Spleen (tissue), 11 donors: ENCODE data around the gene NFATC2IP. TPM values are rescaled to one million over a fixed set of nuclear protein-coding genes. Genes with fewer than 3 reads are reported as not detected.

Experiments
- DNase-seq: peaks from one replicate; pipeline ENCODE4 v3.0.0-alpha.2; 2020
- H3K27ac ChIP-seq, 8 donors: fragments of 200-600 bp; sonication (generic) in 7 of 8; 1 replicate in 4 of 8; 2 replicates in 4 of 8; pipeline versions ENCODE4 v1.5.0 to v1.8.0; 2016 to 2021; ENCODE audit warnings: inconsistent platforms in 4 of 8, mild to moderate bottlenecking in 4 of 8, moderate library complexity in 1 of 8
- H3K27me3 ChIP-seq, 7 donors: fragments of 200-600 bp; sonication (generic) in 6 of 7; replicated peaks in 1 of 7; 1 replicate in 4 of 7; 2 replicates in 3 of 7; pipeline versions ENCODE4 v1.5.0 to v1.8.0; 2016 to 2021; ENCODE audit warnings: inconsistent platforms in 3 of 7, mild to moderate bottlenecking in 1 of 7
- H3K36me3 ChIP-seq, 6 donors: fragments of 200-600 bp; sonication (generic) in 5 of 6; 1 replicate in 4 of 6; 2 replicates in 2 of 6; pipeline versions ENCODE4 v1.5.0 to v1.8.0; 2016 to 2021; ENCODE audit warnings: inconsistent platforms in 2 of 6
- H3K4me1 ChIP-seq, 6 donors: fragments of 200-600 bp; sonication (generic) in 5 of 6; 1 replicate in 3 of 6; 2 replicates in 3 of 6; pipeline versions ENCODE4 v1.5.0 to v1.8.0; 2016 to 2021; ENCODE audit warnings: inconsistent platforms in 3 of 6
- H3K4me3 ChIP-seq, 8 donors: fragments of 200-600 bp; sonication (generic) in 7 of 8; 1 replicate in 4 of 8; 2 replicates in 4 of 8; pipeline versions ENCODE4 v1.5.0 to v1.8.0; 2016 to 2021; ENCODE audit warnings: inconsistent platforms in 4 of 8, mild to moderate bottlenecking in 4 of 8, moderate library complexity in 2 of 8
- H3K9me3 ChIP-seq, 8 donors: fragments of 200-600 bp; sonication (generic) in 7 of 8; 1 replicate in 4 of 8; 2 replicates in 4 of 8; pipeline versions ENCODE4 v1.5.0 to v1.8.0; 2016 to 2021; ENCODE audit warnings: inconsistent platforms in 4 of 8
- CTCF ChIP-seq, 11 experiments: fragments of 200-600 bp in 7 of 11; fragments of 450-650 bp in 4 of 11; sonication (generic) in 4 of 11; IDR thresholded peaks in 8 of 11; conservative IDR thresholded peaks in 3 of 11; 1 replicate in 7 of 11; 2 replicates in 4 of 11; pipeline versions ENCODE4 v1.4.0 to v1.8.0; 2016 to 2021; ENCODE audit warnings: antibody characterized with exemption in 11 of 11, inconsistent platforms in 4 of 11, mild to moderate bottlenecking in 1 of 11
- POLR2A ChIP-seq, 3 donors: fragments of 450-650 bp; IDR thresholded peaks; one replicate each; pipeline ENCODE4 v1.5.1; 2017; ENCODE audit warnings: antibody characterized with exemption in 3 of 3, mild to moderate bottlenecking in 1 of 3
- POLR2AphosphoS5 ChIP-seq, 3 donors: sonication (generic); formaldehyde crosslinking; IDR thresholded peaks; one replicate each; pipeline ENCODE4 v1.5.1; 2017; ENCODE audit warnings: antibody characterized with exemption in 3 of 3
- WGBS, 5 donors: extraction: QIAGEN DNeasy Blood & Tissue Kit in 3 of 5; methylation state at CpG; one replicate each; pipeline versions ENCODE4 v1.1.5 to v1.1.7; 2013 to 2018; 5-methylcytosine and 5-hydroxymethylcytosine counted together
- intact Hi-C: fragments of 100-400 bp; cut with DNase I; formaldehyde crosslinking; loops from one replicate; pipeline ENCODE4 v1.15.0; 2023; ENCODE audit warnings: low total_unique reads
- polyA plus RNA-seq, 3 donors: library from polyadenylated mRNA; stranded (reverse); fragments of 200-250 nt; gene quantifications; one replicate each; pipeline ENCODE4 v1.2.1, GENCODE V29; 2013
- total RNA-seq, 7 donors: library from RNA; depleted of rRNA in 3 of 7; stranded (reverse); fragments of >200 nt in 3 of 7; fragmentation: NEBNext Ultra II Directional in 4 of 7; extraction: Animal tissue kit (Norgen Biotek cat#: 25700) in 4 of 7; gene quantifications; one replicate each; pipeline versions ENCODE4 v1.1.0 to v1.2.1, GENCODE V29; 2016 to 2021
- donor health status: healthy with polysubstance abuse.
- donor health status: DM: no; HTN: no; CAD: no; lungs with moderate emphysema.
- donor health status: DM: no; HTN: no; CAD: no.
- donor health status: Bipolar disorder and iron deficiency.
- donor health status: healthy.
- donor health status: DM: no; HTN: no; CAD: no.
- donor health status: DM: yes; HTN: yes; CAD: no.

The NFATC2IP gene
- total and polyA plus RNA-seq, 10 donors: 21.1 to 63.5 (median 46.5) TPM

- Histone ChIP-seq H3K4me3 (peak overlapping the region; percentile 21 to 74 (median 46)), H3K4me1 (peaks cover 11 to 73% (median 33%) of the 10 kb centered on the region in 6 donors), H3K36me3 (peaks cover 0 to 34% (median 0%) of the 10 kb centered on the region in 6 donors), H3K27me3 (no peaks in the 10 kb centered on the region), H3K9me3 (no peaks in the 10 kb centered on the region), H3K27ac (peak overlapping the region; percentile 41 to 88 (median 74))
- TF ChIP-seq POLR2AphosphoS5 (IDR thresholded peaks at IDR 0.05) (no peak), POLR2A (IDR thresholded peaks at IDR 0.05) (no peak), CTCF (IDR thresholded peaks at IDR 0.05 in 8 of 11, conservative IDR thresholded peaks at IDR 0.05 in 3 of 11) (no peak)
- no peak for DNase-seq
- WGBS, 5 donors: 57 to 78% (median 75%) methylated on average over 20 of the region's 20 CpGs
- intact Hi-C loops: no loop called here
These were observed 18.2 kb upstream of the NFATC2IP start for GRCh38 chr16:28932339-28933141.

DNA sequence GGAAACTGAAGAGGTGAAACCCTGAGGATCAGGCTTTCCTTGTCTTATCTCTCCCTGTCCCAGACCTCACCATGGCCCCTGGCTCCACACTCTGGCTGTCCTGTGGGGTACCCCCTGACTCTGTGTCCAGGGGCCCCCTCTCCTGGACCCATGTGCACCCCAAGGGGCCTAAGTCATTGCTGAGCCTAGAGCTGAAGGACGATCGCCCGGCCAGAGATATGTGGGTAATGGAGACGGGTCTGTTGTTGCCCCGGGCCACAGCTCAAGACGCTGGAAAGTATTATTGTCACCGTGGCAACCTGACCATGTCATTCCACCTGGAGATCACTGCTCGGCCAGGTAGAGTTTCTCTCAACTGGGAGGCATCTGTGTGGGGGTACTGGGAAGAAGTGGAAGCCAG, 17.6 kb upstream of the NFATC2IP start:
- no peak for DNase-seq
- no peaks in the 10 kb centered on the region for H3K9me3 ChIP-seq
- no peaks in the 10 kb centered on the region for H3K27me3 ChIP-seq
- 70 to 82% (median 79%) methylated on average over 5 to 8 of the region's 8 CpGs for WGBS, 5 donors
- intact Hi-C loops: no loop called here
- H3K36me3 ChIP-seq: peaks cover 0 to 41% (median 0%) of the 10 kb centered on the region in 6 donors
- no peak for TF ChIP-seq CTCF (IDR thresholded peaks at IDR 0.05 in 8 of 11, conservative IDR thresholded peaks at IDR 0.05 in 3 of 11)
- peak overlapping the region in 7 of 8 donors; percentile 48 to 88 (median 81) for H3K27ac ChIP-seq
- H3K4me3 ChIP-seq: peak overlapping the region; percentile 21 to 74 (median 46)
- peaks cover 11 to 69% (median 33%) of the 10 kb centered on the region in 6 donors for H3K4me1 ChIP-seq

DNA sequence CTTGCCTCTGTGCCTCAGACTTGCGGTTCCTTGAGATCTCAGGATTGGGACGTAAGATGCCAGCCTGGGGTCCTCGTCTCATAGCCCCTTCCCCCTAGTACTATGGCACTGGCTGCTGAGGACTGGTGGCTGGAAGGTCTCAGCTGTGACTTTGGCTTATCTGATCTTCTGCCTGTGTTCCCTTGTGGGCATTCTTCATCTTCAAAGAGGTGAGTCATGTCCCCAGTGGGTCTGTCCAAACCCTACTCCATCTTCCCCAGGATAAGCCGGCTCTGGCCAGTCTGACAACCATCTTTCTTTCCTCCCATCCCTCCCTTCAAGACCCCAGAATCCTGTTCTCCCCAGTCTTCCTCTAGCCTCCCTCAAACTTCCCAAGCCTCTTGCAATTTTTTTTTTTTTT, 15.4 kb upstream of the NFATC2IP start:
- Histone ChIP-seq H3K4me1 (peaks cover 11 to 63% (median 31%) of the 10 kb centered on the region in 6 donors), H3K36me3 (peaks cover 0 to 53% (median 0%) of the 10 kb centered on the region in 6 donors), H3K27ac (no peak overlapping the region), H3K27me3 (no peaks in the 10 kb centered on the region), H3K4me3 (no peak overlapping the region), H3K9me3 (no peaks in the 10 kb centered on the region)
- WGBS, 5 donors: 95 to 100% (median 97%) methylated on average over 3 to 4 of the region's 4 CpGs
- intact Hi-C loops: no loop called here
- no peak for DNase-seq
- TF ChIP-seq POLR2A (IDR thresholded peaks at IDR 0.05) (no peak), CTCF (IDR thresholded peaks at IDR 0.05 in 8 of 11, conservative IDR thresholded peaks at IDR 0.05 in 3 of 11) (no peak), POLR2AphosphoS5 (IDR thresholded peaks at IDR 0.05) (no peak)
